AG04450 (cell line): ENCODE measurements around the gene CDC25A. TPM values are rescaled to one million over a fixed set of nuclear protein-coding genes. Genes with fewer than 3 reads are reported as not detected.

Experiments used
- CTCF ChIA-PET: fragments of 300-600, 350-600 bp; formaldehyde crosslinking; extraction: SDS; loops from one replicate; lab custom pipeline; 2022; ENCODE audit warnings: antibody characterized with exemption, inconsistent platforms; lab: Charles Lee
- POLR2A ChIA-PET: fragments of 350-600 bp; formaldehyde crosslinking; extraction: SDS; loops from one replicate; lab custom pipeline; 2021; ENCODE audit warnings: antibody characterized with exemption, inconsistent platforms; lab: Yijun Ruan, JAX
- DNase-seq: peaks from one replicate; pipeline ENCODE4 v3.0.0-alpha.2; 2011; ENCODE audit warnings: low read depth, low spot score
- H3K27ac ChIP-seq: one replicate; pipeline ENCODE4 v1.5.1; 2012; ENCODE audit warnings: low read depth, low read length, control low read depth
- H3K27me3 ChIP-seq: one replicate; pipeline ENCODE4 v1.6.0; 2012; ENCODE audit warnings: low read length; ENCODE audit not compliant: control insufficient read depth, insufficient read depth
- H3K4me3 ChIP-seq: 2 replicates; pipeline ENCODE4 v1.5.1; 2011; ENCODE audit warnings: mild to moderate bottlenecking, low read depth, low read length, control low read depth
- H3K9me3 ChIP-seq: 2 replicates; pipeline ENCODE4 v1.5.1; 2012; ENCODE audit warnings: low read length; ENCODE audit not compliant: control insufficient read depth, insufficient read depth
- polyA plus RNA-seq: library from polyadenylated mRNA; depleted of rRNA; stranded (reverse); fragments of >200 nt; gene quantifications from 2 replicates; pipeline ENCODE4 v1.2.3, GENCODE V29; 2011
- TF ChIP-seq, protein P1 (sequence below): IDR thresholded peaks from 2 replicates; pipeline ENCODE4 v1.5.1; 2011; ENCODE audit warnings: low read depth, low read length, control low read depth, inconsistent platforms

The CDC25A gene
- polyA plus RNA-seq, 1 experiment, result 2.1 TPM

DNA sequence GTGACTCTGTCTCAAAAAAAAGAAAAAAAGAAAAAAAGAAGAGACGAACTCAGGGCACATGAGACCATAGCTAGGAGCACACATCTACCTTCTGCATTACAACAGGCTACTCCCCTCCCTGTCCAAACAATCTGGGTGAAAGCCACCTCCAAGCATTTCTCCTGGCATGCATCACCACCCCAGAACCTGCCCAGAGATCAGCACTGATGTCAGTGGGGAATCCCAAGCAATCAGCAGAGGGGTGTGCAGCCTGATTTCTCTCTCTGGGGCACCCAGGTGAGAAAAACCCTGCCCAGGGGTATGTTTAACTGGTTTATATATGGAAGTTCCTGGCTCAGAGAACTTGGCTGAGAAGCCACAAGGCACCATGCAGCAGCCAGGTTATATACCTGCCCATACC lies 59.4 kb downstream of the CDC25A start:
- ChIA-PET POLR2A (interaction anchor here (0.6 kb wide), 1 partner anchor 20 kb away, joined by 4 read pairs; no protein-coding TSS in a partner anchor), CTCF (no interaction called here)
- Histone ChIP-seq H3K27ac (no peak overlapping the region), H3K27me3 (no peaks in the 10 kb centered on the region), H3K9me3 (no peaks in the 10 kb centered on the region), H3K4me3 (no peak overlapping the region)
- DNase-seq, result no peak
- TF ChIP-seq, protein P1, sequence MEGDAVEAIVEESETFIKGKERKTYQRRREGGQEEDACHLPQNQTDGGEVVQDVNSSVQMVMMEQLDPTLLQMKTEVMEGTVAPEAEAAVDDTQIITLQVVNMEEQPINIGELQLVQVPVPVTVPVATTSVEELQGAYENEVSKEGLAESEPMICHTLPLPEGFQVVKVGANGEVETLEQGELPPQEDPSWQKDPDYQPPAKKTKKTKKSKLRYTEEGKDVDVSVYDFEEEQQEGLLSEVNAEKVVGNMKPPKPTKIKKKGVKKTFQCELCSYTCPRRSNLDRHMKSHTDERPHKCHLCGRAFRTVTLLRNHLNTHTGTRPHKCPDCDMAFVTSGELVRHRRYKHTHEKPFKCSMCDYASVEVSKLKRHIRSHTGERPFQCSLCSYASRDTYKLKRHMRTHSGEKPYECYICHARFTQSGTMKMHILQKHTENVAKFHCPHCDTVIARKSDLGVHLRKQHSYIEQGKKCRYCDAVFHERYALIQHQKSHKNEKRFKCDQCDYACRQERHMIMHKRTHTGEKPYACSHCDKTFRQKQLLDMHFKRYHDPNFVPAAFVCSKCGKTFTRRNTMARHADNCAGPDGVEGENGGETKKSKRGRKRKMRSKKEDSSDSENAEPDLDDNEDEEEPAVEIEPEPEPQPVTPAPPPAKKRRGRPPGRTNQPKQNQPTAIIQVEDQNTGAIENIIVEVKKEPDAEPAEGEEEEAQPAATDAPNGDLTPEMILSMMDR, result no peak

DNA sequence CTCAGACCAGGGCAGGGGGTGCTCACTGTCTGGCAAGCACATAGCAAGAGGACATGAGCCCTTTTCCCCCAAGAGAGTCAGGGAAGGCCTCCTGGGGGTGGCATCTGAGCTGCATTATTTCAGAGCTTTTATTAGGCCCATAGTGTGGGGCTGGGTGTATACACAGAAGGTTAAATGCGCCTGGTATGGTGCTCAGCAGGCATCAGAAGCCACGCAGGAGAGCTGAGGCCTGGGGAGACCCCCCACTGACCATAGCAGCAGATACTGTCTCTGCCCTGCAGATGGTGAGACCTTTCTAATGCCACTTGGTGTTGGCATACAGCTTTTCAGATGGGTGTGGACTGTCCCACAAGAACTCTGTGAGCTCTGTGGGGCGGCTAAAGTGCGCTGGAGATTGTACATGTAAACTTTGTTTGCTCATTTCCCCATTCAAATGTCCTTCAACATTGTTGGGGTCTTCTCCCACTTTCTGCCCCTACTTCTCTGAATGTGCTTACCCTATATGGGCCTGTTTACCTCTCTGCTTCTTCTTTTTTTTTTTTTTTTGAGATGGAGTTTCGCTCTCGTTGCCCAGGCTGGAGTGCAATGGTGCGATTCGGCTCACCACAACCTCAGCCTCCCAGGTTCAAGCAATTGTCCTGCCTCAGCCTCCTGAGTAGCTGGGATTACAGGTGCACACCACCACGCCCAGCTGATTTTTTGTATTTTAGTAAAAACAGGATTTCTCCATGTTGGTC lies 62.2 kb downstream of the CDC25A start:
- H3K9me3 ChIP-seq, result no peaks in the 10 kb centered on the region
- TF ChIP-seq, protein P1, result no peak
- POLR2A ChIA-PET, result no interaction called here

DNA sequence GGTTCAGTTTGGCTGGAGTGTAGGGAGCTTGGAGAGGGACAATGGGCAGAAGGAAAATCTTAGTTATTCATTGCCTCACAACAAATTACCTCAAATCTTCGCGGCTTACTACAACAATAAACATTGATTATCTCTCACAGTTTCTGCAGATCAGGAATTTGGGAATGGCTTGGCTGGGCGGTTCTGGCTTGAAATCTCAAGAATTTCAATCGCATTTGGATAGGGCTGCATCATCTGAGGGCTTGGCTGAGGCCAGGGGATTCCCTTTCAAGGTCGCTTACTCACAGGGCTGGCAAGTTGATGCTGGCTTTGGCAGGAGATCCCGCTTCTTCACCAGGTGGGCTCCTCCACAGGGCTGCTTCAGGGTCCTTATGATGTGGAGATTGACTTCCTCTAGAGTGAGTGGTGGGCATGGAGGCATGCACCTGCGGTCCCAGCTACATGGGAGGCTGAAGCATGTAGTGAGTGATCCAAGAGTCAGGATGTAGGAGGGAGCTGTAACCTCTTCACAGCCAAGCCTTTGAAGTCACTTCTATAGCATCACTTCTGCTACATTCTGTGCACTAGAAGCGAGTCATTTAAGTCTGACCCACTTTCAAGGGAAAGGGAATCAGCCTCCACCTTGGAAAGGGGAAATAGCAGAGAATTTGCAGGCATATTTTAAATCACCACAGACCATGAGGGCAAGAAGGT lies 63.1 kb downstream of the CDC25A start:
- Histone ChIP-seq H3K4me3 (no peak overlapping the region), H3K27me3 (no peaks in the 10 kb centered on the region), H3K27ac (peak overlapping the region; percentile 47), H3K9me3 (no peaks in the 10 kb centered on the region)
- peak; percentile 63 for DNase-seq
- TF ChIP-seq, protein P1, result no peak
- ChIA-PET CTCF (interaction anchor here (0.8 kb wide), 1 partner anchor 32 kb away, joined by 3 read pairs; no protein-coding TSS in a partner anchor), POLR2A (interaction anchor here (0.7 to 1.3 kb wide), 3 partner anchors 38 to 83 kb away, joined by 3 to 9 read pairs (median 5); no protein-coding TSS in a partner anchor)

More for the DNA sequence above, 62.2 kb downstream of the CDC25A start:
- no peaks in the 10 kb centered on the region for H3K27me3 ChIP-seq
- H3K4me3 ChIP-seq, result no peak overlapping the region
- H3K27ac ChIP-seq, result no peak overlapping the region
- DNase-seq, result no peak
- CTCF ChIA-PET, result interaction anchor here (0.8 kb wide), 1 partner anchor 32 kb away, joined by 3 read pairs; no protein-coding TSS in a partner anchor

DNA sequence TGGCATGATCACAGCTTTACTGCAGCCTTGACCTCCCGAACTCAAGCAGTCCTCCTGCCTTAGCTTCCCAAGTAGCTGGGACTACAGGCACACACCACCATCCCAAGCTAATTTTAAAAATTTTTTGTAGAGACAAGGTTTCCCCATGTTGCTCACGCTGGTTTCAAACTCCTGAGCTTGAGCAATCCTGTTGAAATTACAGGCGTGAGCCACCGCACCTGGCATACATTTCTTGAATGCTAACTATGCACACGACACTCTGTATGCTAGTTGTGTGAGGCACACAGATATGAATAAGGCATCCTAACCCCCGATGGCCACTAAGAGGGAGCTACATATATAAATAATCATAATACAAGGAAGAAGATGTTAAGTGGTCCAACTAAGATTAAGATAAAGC lies 64.9 kb downstream of the CDC25A start:
- ChIA-PET POLR2A (interaction anchor here (1.2 kb wide), 1 partner anchor 35 kb away, joined by 4 read pairs; no protein-coding TSS in a partner anchor), CTCF (interaction anchor here (1.0 to 1.1 kb wide), 3 partner anchors 10 to 34 kb away, joined by 3 to 4 read pairs (median 4); no protein-coding TSS in a partner anchor)
- no peak for DNase-seq
- no peak overlapping the region for H3K27ac ChIP-seq
- H3K9me3 ChIP-seq, result no peaks in the 10 kb centered on the region
- no peaks in the 10 kb centered on the region for H3K27me3 ChIP-seq
- TF ChIP-seq, protein P1, result no peak
- H3K4me3 ChIP-seq, result no peak overlapping the region
